SK-N-SH (cell line): ENCODE data around the gene CD99L2. TPM values are rescaled to one million over a fixed set of nuclear protein-coding genes. Genes with fewer than 3 reads are reported as not detected.

Experiments
- CTCF ChIA-PET: fragments of 300-600, 350-600 bp; formaldehyde crosslinking; extraction: SDS; loops from one replicate; lab custom pipeline; 2021; lab: Yijun Ruan, JAX
- POLR2A ChIA-PET: fragments of 350-600 bp; sonication (Branson Sonifier 250); formaldehyde crosslinking; extraction: SDS; loops from one replicate; lab custom pipeline; 2020; ENCODE audit warnings: antibody characterized with exemption, inconsistent platforms; lab: Yijun Ruan, JAX
- DNase-seq: peaks from one replicate; pipeline ENCODE4 v3.0.0; 2012
- H2AFZ ChIP-seq: fragments of 200-600 bp; sonication (generic); 2 replicates; pipeline ENCODE4 v1.8.1; 2016; ENCODE audit warnings: antibody characterized with exemption, mild to moderate bottlenecking, low read depth
- H3F3A ChIP-seq: fragments of 200-600 bp; sonication (generic); replicated peaks from 2 replicates; pipeline ENCODE3; 2016; ENCODE audit warnings: antibody characterized with exemption, mild to moderate bottlenecking; ENCODE audit not compliant: insufficient read depth
- H3K27ac ChIP-seq, 2 experiments: fragments of 200-500 bp in 1 of 2; fragments of 200-600 bp in 1 of 2; sonication (Bioruptor generic) in 1 of 2; sonication (generic), shearing (Covaris generic) in 1 of 2; 2 replicates each; pipeline versions ENCODE4 v1.5.1 to v1.6.1; 2014 to 2016; ENCODE audit warnings: low read depth in 2 of 2, inconsistent platforms in 1 of 2, low read length in 1 of 2, mild to moderate bottlenecking in 1 of 2, mixed read lengths in 1 of 2
- H3K27me3 ChIP-seq: fragments of 200-600 bp; sonication (generic), shearing (Covaris generic); 2 replicates; pipeline ENCODE4 v1.6.1; 2016; ENCODE audit warnings: mixed run types; ENCODE audit not compliant: insufficient read depth
- H3K36me3 ChIP-seq, 2 experiments: fragments of 200-500 bp in 1 of 2; fragments of 200-600 bp in 1 of 2; sonication (Bioruptor generic) in 1 of 2; sonication (generic) in 1 of 2; replicated peaks in 1 of 2; 2 replicates each; pipeline versions ENCODE3 to v1.5.1; 2014 to 2016; ENCODE audit warnings: low read length in 1 of 2, mild to moderate bottlenecking in 1 of 2; ENCODE audit not compliant: insufficient read depth in 2 of 2, control insufficient read depth in 1 of 2
- H3K4me1 ChIP-seq, 2 experiments: fragments of 200-500 bp in 1 of 2; fragments of 200-600 bp in 1 of 2; sonication (Bioruptor generic) in 1 of 2; sonication (generic), shearing (Covaris generic) in 1 of 2; 2 replicates each; pipeline versions ENCODE4 v1.5.1 to v1.6.1; 2014 to 2016; ENCODE audit warnings: low read depth in 1 of 2, low read length in 1 of 2, mixed run types in 1 of 2; ENCODE audit not compliant: insufficient read depth in 2 of 2, control insufficient read depth in 1 of 2
- H3K4me2 ChIP-seq: fragments of 200-600 bp; sonication (generic), shearing (Covaris generic); 2 replicates; pipeline ENCODE4 v1.6.1; 2017; ENCODE audit warnings: mixed run types
- H3K4me3 ChIP-seq, 2 experiments: fragments of 200-500 bp in 1 of 2; fragments of 200-600 bp in 1 of 2; sonication (Bioruptor generic) in 1 of 2; sonication (generic), shearing (Covaris generic) in 1 of 2; 2 replicates each; pipeline versions ENCODE4 v1.5.1 to v1.8.1; 2014 to 2016; ENCODE audit warnings: low read depth in 2 of 2, inconsistent platforms in 1 of 2, low read length in 1 of 2, mild to moderate bottlenecking in 1 of 2, mixed read lengths in 1 of 2, moderate library complexity in 1 of 2
- H3K79me2 ChIP-seq: fragments of 200-600 bp; sonication (generic); 2 replicates; pipeline ENCODE4 v1.8.1; 2017; ENCODE audit warnings: mild to moderate bottlenecking; ENCODE audit not compliant: insufficient read depth
- H3K9ac ChIP-seq: fragments of 200-600 bp; sonication (generic); 2 replicates; pipeline ENCODE4 v1.6.1; 2017; ENCODE audit warnings: mixed run types
- H3K9me2 ChIP-seq: fragments of 200-600 bp; sonication (generic); 2 replicates; pipeline ENCODE4 v1.6.1; 2017; ENCODE audit warnings: mixed run types
- H3K9me3 ChIP-seq: fragments of 200-600 bp; sonication (generic); 2 replicates; pipeline ENCODE4 v1.6.1; 2017; ENCODE audit warnings: mixed run types, mild to moderate bottlenecking, moderate library complexity
- H4K20me1 ChIP-seq: fragments of 200-600 bp; sonication (generic); 2 replicates; pipeline ENCODE4 v1.6.1; 2017; ENCODE audit warnings: mild to moderate bottlenecking, mixed run types; ENCODE audit not compliant: insufficient read depth
- CHD2 ChIP-seq: fragments of 150-350 bp; IDR thresholded peaks from 2 replicates; pipeline ENCODE4 v1.6.1; 2018; ENCODE audit warnings: low read length; ENCODE audit not compliant: partially characterized antibody
- CTCF ChIP-seq: fragments of 200-600 bp; sonication (generic); IDR thresholded peaks from 2 replicates; pipeline ENCODE4 v1.6.1; 2017; ENCODE audit warnings: antibody characterized with exemption, mild to moderate bottlenecking, moderate library complexity
- EP300 ChIP-seq, 2 experiments: IDR thresholded peaks; 2 replicates each; pipeline versions ENCODE4 v1.4.0 to v1.6.1; 2012; ENCODE audit warnings: borderline replicate concordance in 1 of 2, low read depth in 1 of 2, low read length in 1 of 2
- EZH2phosphoT487 ChIP-seq: fragments of 200-600 bp; sonication (generic); IDR thresholded peaks from 2 replicates; pipeline ENCODE4 v1.6.1; 2017; ENCODE audit warnings: low read depth, mixed run types, mild to moderate bottlenecking, antibody characterized with exemption, moderate library complexity, borderline replicate concordance
- FOSL2 ChIP-seq: IDR thresholded peaks from 2 replicates; pipeline ENCODE4 v1.4.0; 2012; ENCODE audit warnings: low read depth, mild to moderate bottlenecking, moderate library complexity, borderline replicate concordance
- GABPA ChIP-seq: IDR thresholded peaks from 2 replicates; pipeline ENCODE4 v1.4.0; 2012; ENCODE audit warnings: low read depth, mild to moderate bottlenecking
- JUND ChIP-seq: IDR thresholded peaks from 2 replicates; pipeline ENCODE4 v1.4.0; 2012
- MAX ChIP-seq: IDR thresholded peaks from 2 replicates; pipeline ENCODE4 v1.4.0; 2012; ENCODE audit warnings: low read depth
- MEF2A ChIP-seq: IDR thresholded peaks from 2 replicates; pipeline ENCODE4 v1.4.0; 2012; ENCODE audit warnings: low read depth, borderline replicate concordance
- PBX3 ChIP-seq: IDR thresholded peaks from 2 replicates; pipeline ENCODE4; 2012
- POLR2AphosphoS5 ChIP-seq: IDR thresholded peaks from 2 replicates; pipeline ENCODE4 v1.6.1; 2012; ENCODE audit warnings: low read depth, low read length
- RCOR1 ChIP-seq: fragments of 150-350 bp; IDR thresholded peaks from 2 replicates; pipeline ENCODE4 v1.6.1; 2017; ENCODE audit warnings: antibody characterized with exemption, low read length
- REST ChIP-seq: IDR thresholded peaks from 2 replicates; pipeline ENCODE4 v1.6.1; 2012; ENCODE audit warnings: mild to moderate bottlenecking, low read depth, low read length, moderate library complexity
- RFX5 ChIP-seq: IDR thresholded peaks from 2 replicates; pipeline ENCODE4 v1.6.1; 2012; ENCODE audit warnings: mild to moderate bottlenecking, improper control_type of control experiment, low read length
- TAF1 ChIP-seq: IDR thresholded peaks from 2 replicates; pipeline ENCODE4 v1.6.1; 2012; ENCODE audit warnings: low read depth, mild to moderate bottlenecking, low read length, moderate library complexity, borderline replicate concordance
- YY1 ChIP-seq: IDR thresholded peaks from 2 replicates; pipeline ENCODE4 v1.4.0; 2012; ENCODE audit warnings: low read depth, mild to moderate bottlenecking
- ZBTB33 ChIP-seq: IDR thresholded peaks from 2 replicates; pipeline ENCODE4 v1.4.0; 2012; ENCODE audit warnings: low read depth, borderline replicate concordance
- WGBS: methylation state at CpG from one replicate; pipeline ENCODE4 v1.1.6; 2017; ENCODE audit warnings: low lambda C conversion rate; 5-methylcytosine and 5-hydroxymethylcytosine counted together
- polyA plus RNA-seq, 3 experiments: library from polyadenylated mRNA; depleted of rRNA; stranded (reverse); fragments of >200 nt; gene quantifications; 2 replicates each; pipeline ENCODE4 v1.2.3, GENCODE V29; 2012

The CD99L2 gene
- polyA plus RNA-seq, 1 of the 3 experiments (the other 2 are of a cell fraction), result 57.7 TPM

GRCh38 chrX:150856785-150857184 is 41.7 kb downstream of the CD99L2 start:
- TF ChIP-seq EP300 (IDR thresholded peaks at IDR 0.05; ENCODE audit: borderline replicate concordance in 1 of 2, low read depth in 1 of 2, low read length in 1 of 2) (no peak), POLR2AphosphoS5 (no peak), PBX3 (no peak), MEF2A (no peak), TAF1 (no peak), JUND (no peak), REST (no peak), EZH2phosphoT487 (no peak), ZBTB33 (no peak), GABPA (no peak), RFX5 (no peak), CHD2 (no peak), FOSL2 (no peak), YY1 (no peak), CTCF (no peak), RCOR1 (no peak), MAX (no peak)
- CTCF ChIA-PET, result no interaction called here
- peaks cover 7% of the 10 kb centered on the region; the same call in 1 of the 2 replicates for H3K9me3 ChIP-seq
- H3K9me2 ChIP-seq, result no peaks in the 10 kb centered on the region
- no peak overlapping the region for H3K9ac ChIP-seq
- H3K4me2 ChIP-seq, result no peak overlapping the region
- 0 out of 2 replicates have a peak, but pooled peaks cover 3% of the 10 kb centered on the region for H4K20me1 ChIP-seq
- DNase-seq, result no peak
- H3K79me2 ChIP-seq, result no peaks in the 10 kb centered on the region; the same call in 1 of the 2 replicates
- POLR2A ChIA-PET, result no interaction called here
- H3K36me3 ChIP-seq, result no peaks in the 10 kb centered on the region
- H3K4me3 ChIP-seq, result no peak overlapping the region
- WGBS, result 46% methylated on average over 1 of the region's 1 CpG
- no peak overlapping the region for H3K27ac ChIP-seq
- no peaks in the 10 kb centered on the region for H3F3A ChIP-seq
- no peaks in the 10 kb centered on the region for H3K27me3 ChIP-seq
- no peak overlapping the region for H2AFZ ChIP-seq
- H3K4me1 ChIP-seq, result no peaks in the 10 kb centered on the region; a peak in 1 of 4 replicates
